Left forelimb (tissue), 1 donor: ENCODE measurements around the gene CKAP2.
A peak's percentile ranks its signal among the peaks of the same experiment; 100 is the strongest.
"Not testable (repeated sequence)": the region's sequence is repeated elsewhere in the genome, so short reads cannot be mapped to it uniquely, and the experiment has no call there.

ENCODE experiments used
- DNase-seq: peaks from one replicate; pipeline ENCODE4 v3.0.0-alpha.2; 2018; ENCODE audit warnings: low spot score

Gene CKAP2, protein sequence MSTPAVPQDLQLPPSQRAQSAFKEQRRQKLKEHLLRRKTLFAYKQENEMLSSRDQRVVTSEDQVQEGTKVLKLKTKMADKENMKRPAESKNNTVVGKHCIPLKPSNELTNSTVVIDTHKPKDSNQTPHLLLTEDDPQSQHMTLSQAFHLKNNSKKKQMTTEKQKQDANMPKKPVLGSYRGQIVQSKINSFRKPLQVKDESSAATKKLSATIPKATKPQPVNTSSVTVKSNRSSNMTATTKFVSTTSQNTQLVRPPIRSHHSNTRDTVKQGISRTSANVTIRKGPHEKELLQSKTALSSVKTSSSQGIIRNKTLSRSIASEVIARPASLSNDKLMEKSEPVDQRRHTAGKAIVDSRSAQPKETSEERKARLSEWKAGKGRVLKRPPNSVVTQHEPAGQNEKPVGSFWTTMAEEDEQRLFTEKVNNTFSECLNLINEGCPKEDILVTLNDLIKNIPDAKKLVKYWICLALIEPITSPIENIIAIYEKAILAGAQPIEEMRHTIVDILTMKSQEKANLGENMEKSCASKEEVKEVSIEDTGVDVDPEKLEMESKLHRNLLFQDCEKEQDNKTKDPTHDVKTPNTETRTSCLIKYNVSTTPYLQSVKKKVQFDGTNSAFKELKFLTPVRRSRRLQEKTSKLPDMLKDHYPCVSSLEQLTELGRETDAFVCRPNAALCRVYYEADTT

DNA sequence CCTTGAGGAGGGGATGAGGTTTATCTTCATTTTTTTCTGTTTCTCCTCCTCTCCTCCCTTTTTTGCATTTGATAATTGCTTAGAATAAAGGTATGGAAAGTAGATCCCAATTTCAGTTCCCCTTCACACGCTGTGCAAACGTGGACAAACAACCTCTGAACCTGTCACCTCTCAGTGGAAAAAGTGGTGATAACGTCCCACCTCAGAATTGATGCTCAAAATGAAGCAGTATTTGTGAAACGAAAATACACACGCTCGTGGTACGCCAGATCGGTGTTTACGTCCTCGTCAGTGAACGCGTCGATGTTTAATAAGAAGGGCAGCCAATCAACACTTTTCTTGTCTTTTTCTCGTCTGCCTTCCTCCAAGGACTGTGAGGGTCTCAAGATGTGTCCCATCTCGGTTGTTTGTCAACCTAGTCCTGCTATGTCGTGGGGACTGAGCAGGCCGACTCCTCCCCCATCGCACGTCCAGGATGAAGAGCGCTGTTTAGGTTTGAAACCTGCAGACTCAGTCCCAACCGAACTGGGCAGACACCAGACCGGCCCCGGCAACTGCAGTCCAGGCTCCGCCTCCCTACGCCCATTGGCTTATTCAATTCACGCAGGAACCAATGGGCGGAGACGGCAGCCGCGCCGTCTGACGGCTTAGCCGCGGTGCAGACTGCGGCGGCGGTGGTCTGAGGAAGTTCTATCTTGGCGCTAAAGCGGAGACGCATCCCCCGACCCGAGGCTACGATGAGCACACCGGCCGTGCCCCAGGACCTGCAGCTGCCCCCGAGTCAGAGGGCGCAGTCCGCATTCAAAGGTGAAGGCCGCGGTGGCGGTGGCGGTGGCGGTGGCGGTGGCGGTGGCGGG, at the start of gene CKAP2:
Gene CKAP2, plus strand, starts transcription at position 659 of the 857 bp plus-strand sequence. Its CDS starts 79 bp downstream, at position 738.
- DNase-seq = peak; percentile 93

DNA sequence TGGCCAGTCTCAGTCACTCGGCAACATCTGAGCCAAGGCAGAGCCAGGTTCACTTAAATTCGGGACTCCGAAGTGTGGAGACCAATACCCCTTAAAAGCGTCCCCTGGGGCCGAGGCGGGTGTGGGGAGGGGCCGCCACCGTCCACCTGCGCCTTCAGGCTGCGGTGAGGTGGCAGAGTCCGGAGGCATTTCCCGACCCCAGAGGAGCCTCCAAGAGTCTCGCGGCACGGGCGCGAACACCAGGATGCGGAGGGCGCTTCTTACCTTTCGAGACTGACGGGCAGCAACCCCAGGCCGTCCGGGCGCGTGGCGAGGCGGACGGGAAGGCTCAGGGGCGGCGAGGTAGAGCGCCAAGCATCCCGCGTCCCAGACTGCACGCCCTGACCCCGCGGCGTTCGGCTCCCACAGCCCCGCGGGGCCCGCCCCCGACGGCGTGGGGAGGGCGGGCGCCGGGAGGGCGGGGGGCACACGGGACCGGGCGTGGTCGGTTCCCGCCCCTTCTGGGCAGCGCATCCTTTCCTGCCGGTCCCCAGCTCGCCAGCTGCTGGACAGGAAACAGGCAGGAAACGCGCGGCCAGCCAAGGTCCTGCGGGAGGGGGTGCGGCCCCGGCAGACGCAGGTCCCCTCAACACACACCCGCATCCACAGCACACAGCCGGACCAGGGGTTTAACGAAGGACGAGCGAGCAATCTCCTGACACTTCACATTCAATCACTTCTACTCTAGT, 49.3 kb upstream of the CKAP2 start, which contains the start of gene THSD1:
Gene THSD1, minus strand, starts transcription at position 406 of the 728 bp plus-strand sequence. CDS start 3,572 bp downstream, outside the sequence.
- peak; percentile 86 for DNase-seq

DNA sequence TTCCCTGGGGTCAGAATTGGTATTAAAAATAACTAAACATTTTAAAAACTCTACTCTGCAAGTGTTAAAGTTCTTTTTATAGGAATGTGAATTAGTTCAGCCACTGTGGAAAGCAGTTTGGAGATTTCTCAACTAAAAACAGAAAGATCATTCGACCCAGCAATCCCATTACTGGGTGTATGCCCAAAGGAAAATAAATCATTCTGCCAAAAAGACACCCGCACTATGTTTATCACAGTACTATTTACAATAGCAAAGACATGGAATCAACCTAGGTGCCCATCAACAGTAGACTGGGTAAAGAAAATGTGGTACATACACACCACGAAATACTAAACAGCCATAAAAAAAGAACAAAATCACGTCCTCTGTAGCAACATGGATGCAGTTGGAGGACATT, 48.6 kb upstream of the CKAP2 start:
- no peak for DNase-seq

DNA sequence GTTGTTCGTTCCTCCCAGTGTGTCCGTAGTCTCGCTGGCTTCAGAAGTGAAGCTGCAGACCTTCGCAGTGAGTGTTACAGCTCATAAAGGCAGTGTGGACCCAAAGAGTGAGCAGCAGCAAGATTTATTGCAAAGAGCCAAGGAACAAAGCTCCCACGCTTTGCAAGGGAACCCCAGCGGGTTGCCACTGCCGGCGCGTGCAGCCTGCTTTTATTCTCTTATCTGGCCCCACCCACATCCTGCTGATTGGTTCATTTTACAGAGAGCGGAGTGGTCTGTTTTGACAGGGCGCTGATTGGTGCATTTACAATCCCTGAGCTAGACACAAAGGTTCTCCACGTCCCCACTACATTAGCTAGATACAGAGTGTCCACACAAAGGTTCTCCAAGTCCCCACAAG, 47.8 kb upstream of the CKAP2 start:
- DNase-seq = not testable (repeated sequence)

DNA sequence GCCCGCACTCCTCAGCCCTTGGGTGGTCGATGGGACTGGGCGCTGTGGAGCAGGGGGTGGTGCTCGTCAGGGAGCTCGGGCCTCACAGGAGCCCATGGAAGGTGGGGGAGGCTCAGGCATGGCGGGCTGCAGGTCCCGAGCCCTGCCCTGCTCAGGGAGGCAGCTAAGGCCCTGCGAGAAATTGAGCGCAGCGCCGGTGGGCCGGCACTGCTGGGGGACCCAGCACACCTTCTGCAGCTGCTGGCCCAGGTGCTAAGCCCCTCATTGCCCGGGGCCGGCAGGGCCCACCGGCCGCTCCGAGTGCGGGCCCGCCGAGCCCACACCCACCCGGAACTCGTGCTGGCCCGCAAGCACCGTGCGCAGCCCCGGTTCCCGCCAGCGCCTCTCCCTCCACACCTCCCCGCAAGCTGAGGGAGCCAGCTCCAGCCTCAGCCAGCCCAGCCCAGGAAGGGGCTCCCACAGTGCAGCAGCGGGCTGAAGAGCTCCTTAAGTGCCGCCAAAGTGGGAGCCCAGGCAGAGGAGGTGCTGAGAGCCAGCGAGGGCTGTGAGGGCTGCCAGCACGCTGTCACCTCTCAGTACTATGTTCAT, 47.1 kb upstream of the CKAP2 start:
- DNase-seq = not testable (repeated sequence)

DNA sequence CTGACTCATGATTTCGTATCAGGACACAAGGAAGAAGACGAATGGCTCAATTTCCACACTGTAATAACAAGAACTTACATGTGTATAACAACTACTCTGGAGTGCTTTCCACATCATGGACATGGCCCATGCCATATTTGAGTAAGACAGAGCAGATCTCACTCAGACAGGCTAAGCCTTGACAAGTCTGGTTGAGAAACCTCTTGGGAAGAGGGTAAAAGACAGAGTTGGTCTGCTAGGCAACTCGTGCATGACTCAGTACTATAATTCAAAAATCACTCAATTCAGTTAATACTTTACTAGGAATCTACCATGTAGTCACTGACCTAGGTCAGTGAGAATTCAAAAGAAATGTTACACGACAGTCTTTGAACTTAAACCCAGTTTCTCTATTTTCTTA, 43.6 kb upstream of the CKAP2 start:
- DNase-seq = no peak

DNA sequence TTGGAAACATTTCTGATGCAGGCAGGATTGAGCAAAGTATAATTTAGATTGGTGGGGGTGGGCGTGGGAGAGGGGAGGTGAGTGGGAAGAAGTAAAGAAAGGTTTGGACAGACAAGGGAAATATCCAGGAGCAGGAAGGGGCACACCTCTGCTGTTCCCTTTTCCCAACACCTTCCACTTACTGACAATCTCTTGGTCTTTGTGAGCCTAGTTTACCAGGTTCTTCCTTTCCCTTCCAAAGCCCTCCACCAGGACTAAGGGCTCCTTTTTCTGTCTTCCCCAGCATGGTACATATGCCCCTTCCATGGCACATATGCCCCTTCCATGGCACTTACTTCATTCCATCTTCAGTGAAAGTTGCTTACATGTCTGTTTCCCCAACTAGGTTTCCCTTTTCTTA, 43.1 kb upstream of the CKAP2 start:
- DNase-seq = no peak

DNA sequence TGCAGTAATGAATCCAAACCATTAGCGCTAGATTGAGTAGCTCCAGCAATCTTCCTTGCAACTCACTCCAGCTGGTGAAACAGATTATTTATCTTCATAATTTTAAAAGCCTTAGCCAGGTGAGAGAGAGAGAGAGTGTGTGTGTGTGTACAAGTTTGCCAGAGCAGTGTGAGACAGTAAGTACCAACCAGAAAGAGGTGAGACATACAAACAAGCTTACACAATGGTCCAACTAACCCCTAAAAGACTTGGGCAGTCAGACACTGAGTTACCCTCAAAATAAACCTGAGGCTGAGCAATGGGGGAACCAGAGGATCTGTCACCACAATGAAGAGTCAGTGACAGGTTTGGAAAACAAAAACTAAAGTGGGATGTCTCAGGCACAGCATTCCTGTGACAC, 41.2 kb upstream of the CKAP2 start:
- DNase-seq = no peak

DNA sequence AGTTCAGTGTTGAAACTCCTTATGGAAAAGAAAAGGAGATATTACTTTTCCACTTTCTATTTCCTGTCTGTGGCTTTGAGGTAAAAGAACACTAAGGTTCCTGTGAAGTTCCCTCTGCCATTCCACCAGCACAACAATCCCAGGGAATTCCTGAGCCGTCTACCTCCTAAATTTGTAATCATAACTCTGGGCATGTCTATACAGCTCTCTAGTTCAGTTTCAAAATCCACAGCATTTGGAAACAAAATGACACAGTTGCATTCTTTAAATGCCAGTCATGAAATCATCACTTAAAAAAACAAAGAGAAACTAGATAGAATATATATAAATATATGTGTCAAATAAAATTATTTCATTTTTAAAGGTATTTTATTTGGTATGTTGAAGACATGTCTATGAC, 40.3 kb upstream of the CKAP2 start:
- no peak for DNase-seq

DNA sequence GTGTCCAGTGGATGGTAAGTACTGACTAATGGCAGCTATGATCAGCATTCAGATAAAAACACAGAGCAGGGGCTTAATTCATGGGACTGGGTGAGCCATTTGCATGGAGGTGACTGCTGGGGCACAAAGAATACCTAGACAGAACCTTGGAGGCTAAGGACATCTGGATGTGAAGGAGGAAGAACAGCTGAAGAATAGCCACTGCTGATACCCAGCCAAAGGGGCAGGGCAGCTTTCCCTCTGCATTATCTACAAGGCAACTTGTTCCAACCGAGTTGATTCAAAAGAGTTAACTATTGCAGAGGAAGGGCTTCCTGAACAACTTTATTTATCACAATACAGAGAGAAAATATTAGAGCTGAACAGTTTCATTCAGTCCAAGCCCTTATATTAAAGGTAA, 36.2 kb upstream of the CKAP2 start:
- no peak for DNase-seq

DNA sequence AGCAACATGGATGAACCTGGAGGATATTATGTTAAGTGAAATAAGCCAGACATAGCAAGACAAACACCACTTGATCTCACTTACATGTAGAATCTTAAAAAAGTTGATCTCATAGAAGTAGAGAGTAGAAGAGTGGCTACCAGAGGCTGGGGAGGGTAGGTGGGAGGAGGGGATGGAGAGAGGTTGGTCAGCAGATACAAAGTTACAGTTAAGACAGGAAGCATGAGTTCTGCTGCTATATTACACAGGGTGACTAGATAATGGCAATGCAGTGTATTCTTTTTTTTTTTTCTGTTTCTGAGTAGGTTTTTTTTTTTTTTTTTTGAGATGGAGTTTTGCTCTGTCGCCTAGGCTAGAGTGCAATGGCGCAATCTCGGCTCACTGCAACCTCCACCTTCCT, 34.1 kb upstream of the CKAP2 start:
- DNase-seq = no peak

DNA sequence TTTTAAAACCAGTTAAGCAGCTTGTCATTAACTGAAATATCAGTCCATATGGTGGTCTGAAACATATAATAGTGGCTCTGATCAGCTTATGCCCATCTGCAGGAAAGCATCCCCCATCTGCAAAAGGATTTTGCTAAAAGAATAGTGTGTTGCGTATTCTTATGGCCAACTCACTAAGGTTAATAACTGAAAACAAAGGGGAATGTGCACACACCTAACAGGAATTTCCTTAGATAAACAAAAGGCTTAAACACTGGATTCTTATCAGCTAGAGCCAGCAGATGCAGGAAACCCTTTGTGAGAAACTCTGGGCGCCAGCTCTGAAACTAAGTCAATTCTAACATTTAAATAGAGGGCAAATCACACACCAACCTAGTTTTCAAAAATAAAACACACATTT, 27.0 kb upstream of the CKAP2 start:
- no peak for DNase-seq

DNA sequence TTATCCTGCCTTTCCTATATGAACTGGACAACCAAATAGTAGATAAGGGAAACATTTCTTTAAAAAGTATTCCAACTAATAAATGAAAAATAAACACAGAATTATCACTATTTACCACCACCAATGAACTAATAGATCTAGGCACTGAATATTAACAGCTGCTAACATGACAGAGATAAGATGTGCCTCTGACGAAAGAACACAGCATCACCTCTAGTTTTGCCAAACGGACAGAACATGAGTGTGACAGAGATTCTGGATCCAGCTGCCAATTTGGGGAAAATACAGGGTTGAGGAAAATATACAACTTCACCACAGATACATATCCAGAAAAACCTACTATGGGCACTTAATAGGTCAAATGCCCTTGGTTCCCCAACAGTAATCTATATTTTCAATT, 22.8 kb upstream of the CKAP2 start:
- no peak for DNase-seq

DNA sequence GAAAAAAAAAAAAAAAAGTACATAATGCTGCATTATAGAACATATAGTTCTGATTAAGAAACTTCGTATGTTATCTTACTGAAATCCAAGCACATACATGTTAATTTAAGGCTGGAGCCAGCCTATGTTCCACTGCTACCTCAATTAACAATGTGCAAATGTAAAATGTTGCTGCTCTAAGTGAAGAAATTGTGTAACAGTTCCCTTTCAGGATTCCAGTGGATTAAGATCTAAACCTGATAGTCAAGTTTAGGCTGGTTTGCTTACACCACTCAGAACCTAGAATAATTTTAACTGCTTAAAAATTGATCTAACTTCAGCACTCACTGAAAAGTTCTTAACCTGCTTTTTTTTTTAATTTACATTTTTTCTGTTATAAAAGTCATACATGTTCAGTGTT, 9.0 kb upstream of the CKAP2 start:
- DNase-seq = no peak

DNA sequence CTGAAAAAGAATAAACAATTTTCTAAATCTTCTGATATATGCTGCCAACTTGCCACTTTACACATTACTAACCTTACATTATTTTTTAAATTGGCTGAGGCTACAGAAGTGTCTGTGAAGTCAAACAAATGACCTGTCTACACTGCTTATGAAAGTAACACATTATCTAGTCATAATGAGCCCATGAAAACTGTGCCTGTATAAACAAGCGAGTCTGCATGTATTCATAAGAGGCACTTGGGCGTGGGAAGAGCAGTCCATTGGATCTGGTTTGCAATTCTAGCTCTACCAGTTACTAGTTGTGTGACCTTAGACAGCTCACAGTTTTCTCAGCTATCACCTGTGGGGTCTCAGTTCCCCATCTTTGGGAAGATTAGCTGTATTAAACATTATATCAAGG, 7.9 kb upstream of the CKAP2 start:
- no peak for DNase-seq

DNA sequence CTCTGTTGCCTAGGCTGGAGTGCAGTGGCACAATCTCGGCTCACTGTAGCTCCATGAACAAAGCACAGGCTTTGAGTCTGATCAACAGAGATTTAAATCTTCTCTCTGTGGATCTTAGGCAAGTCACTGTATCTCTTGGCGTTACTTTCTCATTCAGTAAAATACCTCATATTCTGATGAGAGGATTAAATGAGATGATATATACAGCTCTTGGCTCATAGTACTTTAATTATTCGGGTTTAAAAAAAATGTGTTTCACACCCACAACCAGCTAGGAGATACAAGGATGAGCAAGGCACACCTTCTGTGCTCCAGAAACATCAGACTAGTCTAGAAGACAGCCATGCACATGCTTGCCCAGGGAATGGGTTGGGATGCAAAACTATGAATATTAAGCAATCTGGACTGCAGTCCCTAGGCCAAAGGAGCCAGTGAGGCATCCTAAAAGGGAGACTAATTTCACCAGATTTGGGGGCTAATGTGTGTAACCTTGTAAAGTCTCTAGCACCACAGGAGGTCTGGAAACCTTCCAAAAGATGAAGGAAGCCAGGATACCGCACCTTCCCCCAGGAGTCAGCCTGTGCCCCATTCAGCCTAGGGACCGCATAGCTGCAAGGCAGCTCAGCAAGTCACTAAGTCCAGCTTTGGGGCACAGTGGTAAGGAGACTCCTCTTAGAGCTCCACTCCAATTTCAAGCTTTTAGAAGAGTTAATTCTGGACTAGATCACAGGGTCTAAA, 7.3 kb upstream of the CKAP2 start:
- no peak for DNase-seq

DNA sequence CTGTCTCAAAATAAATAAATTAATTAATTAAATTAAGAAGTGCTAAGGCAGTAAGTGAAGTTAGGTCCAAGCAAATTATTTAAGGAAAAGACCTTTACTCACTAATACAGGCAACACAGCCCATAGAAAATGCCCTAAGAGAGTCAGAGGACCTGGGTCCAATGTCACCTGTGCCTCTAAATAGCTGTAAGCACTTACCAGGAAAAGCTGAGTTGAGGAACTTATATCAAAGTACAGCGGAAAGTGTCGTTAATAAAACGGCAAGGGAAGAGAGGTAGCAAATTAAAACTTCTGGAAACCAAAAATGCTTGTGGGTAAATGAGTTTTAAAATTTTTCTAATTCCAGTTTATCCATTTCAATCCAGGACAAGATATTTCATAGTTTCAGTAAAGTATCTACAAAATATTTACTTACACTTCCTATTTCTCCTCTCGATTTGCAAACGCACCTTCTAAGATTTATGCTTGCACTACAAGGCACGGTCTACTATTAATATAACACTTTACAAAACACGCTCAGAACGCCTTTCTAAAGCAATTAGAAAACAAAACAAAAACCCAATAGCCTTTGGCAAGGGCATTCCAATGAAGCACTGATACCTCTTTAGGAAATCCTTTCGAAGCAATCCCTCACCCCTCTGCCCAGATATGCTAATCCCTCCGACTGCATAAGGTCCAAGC, 5.8 kb upstream of the CKAP2 start:
- DNase-seq = no peak

DNA sequence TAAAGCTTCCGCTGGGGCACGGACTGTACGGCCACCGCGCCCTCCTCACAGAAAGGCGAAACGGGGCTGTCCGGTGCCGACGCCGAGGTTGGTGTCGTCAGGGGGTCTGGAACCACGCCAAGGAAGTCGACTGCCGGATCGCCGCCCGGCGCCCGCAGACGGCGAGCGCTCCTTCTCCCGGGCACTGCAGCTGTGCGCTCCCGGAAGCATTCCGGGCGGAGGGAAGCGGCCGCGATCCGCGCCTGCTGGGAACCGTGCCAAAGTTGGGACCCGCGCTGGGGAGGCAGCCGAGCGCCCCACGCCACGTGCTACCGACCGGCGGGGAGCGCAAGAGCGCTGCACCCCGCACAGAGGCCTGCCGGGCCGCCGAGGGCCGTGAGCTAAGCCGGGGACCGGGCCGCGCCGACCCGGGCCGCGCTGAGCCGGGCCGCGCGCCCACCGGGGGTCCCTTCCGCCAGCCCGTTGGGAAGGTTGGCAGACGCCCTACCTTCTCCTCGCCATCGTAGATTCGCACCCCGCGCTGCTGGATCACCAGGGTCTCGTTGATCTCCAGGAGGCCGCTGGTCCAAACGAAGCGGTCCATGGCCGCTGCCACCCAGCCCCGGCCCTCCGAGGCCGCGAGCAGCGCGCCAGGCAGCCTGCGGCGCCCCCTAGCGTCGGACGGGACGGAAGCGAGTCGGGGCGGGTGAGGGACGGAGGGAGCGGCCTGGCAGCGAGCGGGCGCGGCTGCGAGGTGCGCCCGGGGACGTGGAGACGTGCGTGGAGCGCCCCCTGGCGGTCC, 5.1 kb upstream of the CKAP2 start, which contains the start of gene VPS36:
Gene VPS36, minus strand, starts transcription at position 623 of the 781 bp plus-strand sequence. Its CDS starts 40 bp downstream, at position 583.
- peak; percentile 98 for DNase-seq

DNA sequence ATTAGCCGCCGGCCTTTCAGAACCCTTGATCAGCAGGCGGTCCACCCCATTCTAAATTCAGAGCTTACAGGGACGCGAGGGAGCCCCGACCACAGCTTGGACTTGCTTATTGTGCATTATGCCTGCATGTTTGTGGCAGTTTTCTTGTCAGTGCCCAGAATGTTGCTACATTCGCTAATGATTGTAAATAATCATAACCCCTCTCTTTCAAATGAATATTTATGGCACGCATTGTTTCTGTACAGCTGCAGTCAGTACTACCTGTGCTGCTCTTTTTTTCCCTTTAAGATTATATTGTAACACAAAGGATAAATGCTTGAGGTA, 4.5 kb upstream of the CKAP2 start:
- DNase-seq = no peak
